Measurements from ENCODE around the gene GP9.

DNA sequence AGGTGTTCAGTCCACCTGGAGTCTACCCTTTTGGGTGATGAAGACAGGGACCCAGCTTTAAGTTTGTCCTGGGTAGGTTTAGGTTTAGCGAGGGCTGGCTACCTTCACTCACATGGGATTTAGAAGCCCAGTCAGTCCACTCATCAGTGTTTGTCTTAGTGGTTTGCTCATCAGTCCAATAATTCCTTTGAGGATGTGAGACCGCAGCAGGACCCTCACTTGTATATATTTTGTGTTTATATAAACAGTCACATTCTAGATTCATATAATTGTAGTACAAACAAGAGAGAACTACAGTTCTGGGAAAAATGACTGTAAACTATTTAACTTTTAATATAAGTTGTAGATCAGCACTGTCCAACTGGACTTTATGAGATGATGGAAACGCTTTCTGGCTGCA, 41.3 kb upstream of the GP9 start:
- TF ChIP-seq, protein P1, sequence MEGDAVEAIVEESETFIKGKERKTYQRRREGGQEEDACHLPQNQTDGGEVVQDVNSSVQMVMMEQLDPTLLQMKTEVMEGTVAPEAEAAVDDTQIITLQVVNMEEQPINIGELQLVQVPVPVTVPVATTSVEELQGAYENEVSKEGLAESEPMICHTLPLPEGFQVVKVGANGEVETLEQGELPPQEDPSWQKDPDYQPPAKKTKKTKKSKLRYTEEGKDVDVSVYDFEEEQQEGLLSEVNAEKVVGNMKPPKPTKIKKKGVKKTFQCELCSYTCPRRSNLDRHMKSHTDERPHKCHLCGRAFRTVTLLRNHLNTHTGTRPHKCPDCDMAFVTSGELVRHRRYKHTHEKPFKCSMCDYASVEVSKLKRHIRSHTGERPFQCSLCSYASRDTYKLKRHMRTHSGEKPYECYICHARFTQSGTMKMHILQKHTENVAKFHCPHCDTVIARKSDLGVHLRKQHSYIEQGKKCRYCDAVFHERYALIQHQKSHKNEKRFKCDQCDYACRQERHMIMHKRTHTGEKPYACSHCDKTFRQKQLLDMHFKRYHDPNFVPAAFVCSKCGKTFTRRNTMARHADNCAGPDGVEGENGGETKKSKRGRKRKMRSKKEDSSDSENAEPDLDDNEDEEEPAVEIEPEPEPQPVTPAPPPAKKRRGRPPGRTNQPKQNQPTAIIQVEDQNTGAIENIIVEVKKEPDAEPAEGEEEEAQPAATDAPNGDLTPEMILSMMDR (IDR thresholded peaks at IDR 0.05) = no peak
- TF ChIP-seq EP300 (IDR thresholded peaks at IDR 0.05) (no peak), POLR2A (IDR thresholded peaks at IDR 0.05) (no peak)
